Prostate gland (tissue), 2 donors: ENCODE measurements around the gene RCAN1. TPM values are rescaled to one million over a fixed set of nuclear protein-coding genes. Genes with fewer than 3 reads are reported as not detected.

Experiments
- DNase-seq: peaks from one replicate; pipeline ENCODE4 v3.0.0-alpha.2; 2019; ENCODE audit warnings: low spot score
- H3K27ac ChIP-seq, 2 donors: fragments of 200-600 bp; sonication (generic); 2 replicates each; pipeline ENCODE4 v1.5.1; 2017 to 2019
- H3K27me3 ChIP-seq: fragments of 200-600 bp; sonication (generic); replicated peaks from 2 replicates; pipeline ENCODE4 v1.5.1; 2019; ENCODE audit not compliant: insufficient read depth
- H3K36me3 ChIP-seq, 2 donors: fragments of 200-600 bp; sonication (generic); 1 replicate in 1 of 2; 2 replicates in 1 of 2; pipeline versions ENCODE4 v1.5.1 to v1.8.1; 2017 to 2019
- H3K4me1 ChIP-seq: fragments of 200-600 bp; sonication (generic); replicated peaks from 2 replicates; pipeline ENCODE4 v1.5.1; 2019
- H3K4me3 ChIP-seq, 2 donors: fragments of 200-600 bp; sonication (generic); 2 replicates each; pipeline ENCODE4 v1.5.1; 2017 to 2019
- H3K9me3 ChIP-seq: fragments of 200-600 bp; sonication (generic); 2 replicates; pipeline ENCODE4 v1.5.1; 2017
- POLR2A ChIP-seq: fragments of 450-650 bp; IDR thresholded peaks from one replicate; pipeline ENCODE4 v1.6.1; 2016; ENCODE audit warnings: antibody characterized with exemption, mild to moderate bottlenecking
- POLR2AphosphoS5 ChIP-seq: sonication (generic); formaldehyde crosslinking; IDR thresholded peaks from one replicate; pipeline ENCODE4 v1.6.1; 2017; ENCODE audit warnings: antibody characterized with exemption
- WGBS: methylation state at CpG from one replicate; pipeline ENCODE4 v1.1.5; 2018; 5-methylcytosine and 5-hydroxymethylcytosine counted together
- intact Hi-C: fragments of 100-400 bp; cut with DNase I; formaldehyde crosslinking; loops from one replicate; pipeline ENCODE4 v1.14.2; 2022
- total RNA-seq, 2 donors: library from RNA; depleted of rRNA; stranded (reverse); fragments of >200 nt; gene quantifications; one replicate each; pipeline ENCODE4 v1.1.0, GENCODE V29; 2016
- TF ChIP-seq, protein P1 (sequence below), 4 experiments: fragments of 200-600 bp in 2 of 4; fragments of 450-650 bp in 2 of 4; sonication (generic) in 2 of 4; IDR thresholded peaks; 1 replicate in 3 of 4; 2 replicates in 1 of 4; pipeline ENCODE4 v1.5.1; 2016 to 2019; ENCODE audit warnings: antibody characterized with exemption in 4 of 4, mild to moderate bottlenecking in 2 of 4, moderate library complexity in 2 of 4

RCAN1 gene
- total RNA-seq, 2 donors from 2014 or later, result 12.0 to 14.1 TPM

GRCh38 chr21:34513129-34513675 is 101.7 kb downstream of the RCAN1 start:
- Histone ChIP-seq H3K4me3 (no peak overlapping the region), H3K27ac (no peak overlapping the region), H3K9me3 (no peaks in the 10 kb centered on the region), H3K4me1 (no peaks in the 10 kb centered on the region), H3K27me3 (no peaks in the 10 kb centered on the region), H3K36me3 (no peaks in the 10 kb centered on the region)
- TF ChIP-seq POLR2A, result no peak
- WGBS, result 78% methylated on average over 2 of the region's 2 CpGs
- DNase-seq, result no peak
- intact Hi-C loops, result no loop called here

- intact Hi-C loops, result no loop called here
Observed at GRCh38 chr21:34511787-34512455, 103.0 kb downstream of the RCAN1 start, which contains the start of gene KCNE1. Gene KCNE1 (minus strand): TSS chr21:34512210. CDS start chr21:34449634, 62,576 bp downstream.

DNA sequence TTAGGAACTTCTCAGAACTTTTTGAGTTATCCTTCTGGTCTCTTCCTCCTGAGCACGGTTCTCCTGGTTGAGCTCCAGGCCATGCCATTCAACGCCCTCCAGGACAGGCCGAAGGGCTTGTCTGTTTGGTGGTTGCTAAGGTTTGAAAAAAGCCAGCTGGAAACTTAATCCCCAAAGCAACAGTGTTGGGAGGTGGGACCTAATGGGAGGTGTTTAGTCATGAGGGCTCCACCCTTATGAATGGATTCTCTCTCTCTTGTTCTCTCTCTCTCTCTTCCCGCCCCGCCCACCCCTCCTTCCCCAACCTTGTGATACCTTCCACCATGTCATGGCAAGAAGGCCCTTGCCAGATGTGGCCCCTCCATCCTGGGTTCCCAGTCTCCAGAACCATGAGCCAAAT is 103.7 kb downstream of the RCAN1 start:
- Histone ChIP-seq H3K27me3 (no peaks in the 10 kb centered on the region), H3K4me1 (no peaks in the 10 kb centered on the region), H3K4me3 (no peak overlapping the region), H3K36me3 (no peaks in the 10 kb centered on the region), H3K27ac (no peak overlapping the region), H3K9me3 (no peaks in the 10 kb centered on the region)
- intact Hi-C loops, result no loop called here
- TF ChIP-seq POLR2A (no peak), POLR2AphosphoS5 (no peak)
- TF ChIP-seq, protein P1, sequence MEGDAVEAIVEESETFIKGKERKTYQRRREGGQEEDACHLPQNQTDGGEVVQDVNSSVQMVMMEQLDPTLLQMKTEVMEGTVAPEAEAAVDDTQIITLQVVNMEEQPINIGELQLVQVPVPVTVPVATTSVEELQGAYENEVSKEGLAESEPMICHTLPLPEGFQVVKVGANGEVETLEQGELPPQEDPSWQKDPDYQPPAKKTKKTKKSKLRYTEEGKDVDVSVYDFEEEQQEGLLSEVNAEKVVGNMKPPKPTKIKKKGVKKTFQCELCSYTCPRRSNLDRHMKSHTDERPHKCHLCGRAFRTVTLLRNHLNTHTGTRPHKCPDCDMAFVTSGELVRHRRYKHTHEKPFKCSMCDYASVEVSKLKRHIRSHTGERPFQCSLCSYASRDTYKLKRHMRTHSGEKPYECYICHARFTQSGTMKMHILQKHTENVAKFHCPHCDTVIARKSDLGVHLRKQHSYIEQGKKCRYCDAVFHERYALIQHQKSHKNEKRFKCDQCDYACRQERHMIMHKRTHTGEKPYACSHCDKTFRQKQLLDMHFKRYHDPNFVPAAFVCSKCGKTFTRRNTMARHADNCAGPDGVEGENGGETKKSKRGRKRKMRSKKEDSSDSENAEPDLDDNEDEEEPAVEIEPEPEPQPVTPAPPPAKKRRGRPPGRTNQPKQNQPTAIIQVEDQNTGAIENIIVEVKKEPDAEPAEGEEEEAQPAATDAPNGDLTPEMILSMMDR (IDR thresholded peaks at IDR 0.05), result no peak
- DNase-seq, result no peak
- WGBS, result 87% methylated on average over 5 of the region's 5 CpGs

More at GRCh38 chr21:34511787-34512455, 103.0 kb downstream of the RCAN1 start, which contains the start of gene KCNE1:
- no peaks in the 10 kb centered on the region for H3K4me1 ChIP-seq
- 91% methylated on average over 14 of the region's 14 CpGs for WGBS
- TF ChIP-seq POLR2AphosphoS5 (no peak), POLR2A (no peak)
- TF ChIP-seq, protein P1 (IDR thresholded peaks at IDR 0.05), result no peak
- H3K9me3 ChIP-seq, result no peaks in the 10 kb centered on the region
- DNase-seq, result no peak
- H3K36me3 ChIP-seq, result no peaks in the 10 kb centered on the region
- H3K4me3 ChIP-seq, result no peak within 1 kb of the TSS
- no peak within 1 kb of the TSS for H3K27ac ChIP-seq
- H3K27me3 ChIP-seq, result no peaks in the 10 kb centered on the region

DNA sequence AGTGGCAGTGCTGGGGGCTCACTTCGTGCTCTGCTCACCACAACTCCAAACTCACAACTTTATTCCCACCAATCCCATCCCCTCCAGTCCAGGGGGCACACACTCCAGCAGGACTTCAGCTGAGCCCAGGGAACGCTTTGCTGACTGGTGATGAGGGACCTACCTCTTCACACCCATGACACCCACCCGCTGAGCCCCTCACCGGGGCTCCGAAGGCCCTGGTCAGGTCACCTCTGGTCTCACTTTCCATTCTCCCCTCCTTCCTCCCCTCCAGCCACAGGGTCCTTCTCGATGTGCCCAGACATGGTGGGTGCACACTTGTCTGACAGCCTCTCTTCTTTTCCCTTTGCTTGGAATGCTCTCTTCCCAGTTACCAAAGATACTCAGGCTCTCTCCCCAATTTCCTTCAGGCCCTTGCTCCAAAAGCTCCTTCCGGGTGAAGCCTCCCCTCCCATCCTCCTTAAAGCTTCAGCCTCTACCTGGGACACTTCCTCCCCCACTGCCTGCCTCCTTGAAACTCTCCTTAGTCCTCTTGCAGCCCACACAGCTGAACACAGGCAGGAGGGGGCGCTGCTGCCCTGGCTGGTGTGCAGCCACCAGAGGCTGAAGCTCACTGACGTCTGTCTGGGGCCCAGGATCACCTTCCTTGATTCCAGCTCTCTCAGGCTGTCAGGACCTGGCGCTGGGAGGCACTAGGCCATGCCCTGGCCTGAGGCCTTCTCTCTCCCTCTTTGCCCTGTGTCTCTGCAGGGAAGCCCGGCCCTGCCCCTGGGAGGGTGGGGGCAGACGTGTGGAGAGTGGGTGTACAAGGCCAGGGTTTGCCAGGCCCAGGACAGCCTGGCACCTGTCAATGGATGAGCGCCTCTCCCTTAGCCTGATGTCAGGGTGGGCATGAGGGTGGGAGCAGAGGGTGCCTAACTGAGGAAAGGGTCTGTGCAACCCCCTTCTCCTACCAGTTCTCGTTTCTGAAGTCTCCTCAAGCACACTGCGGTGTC is 104.5 kb downstream of the RCAN1 start:
- H3K27me3 ChIP-seq, result no peaks in the 10 kb centered on the region
- no peak for DNase-seq
- intact Hi-C loops, result no loop called here
- no peaks in the 10 kb centered on the region for H3K36me3 ChIP-seq
- no peaks in the 10 kb centered on the region for H3K4me1 ChIP-seq
- TF ChIP-seq POLR2A, result no peak
- TF ChIP-seq, protein P1 (IDR thresholded peaks at IDR 0.05), result peak in 3 of 4 experiments; percentile 38 to 66 (median 46)
- no peak for TF ChIP-seq POLR2AphosphoS5
- H3K27ac ChIP-seq, result no peak overlapping the region
- 79% methylated on average over 15 of the region's 15 CpGs for WGBS
- no peaks in the 10 kb centered on the region for H3K9me3 ChIP-seq
- H3K4me3 ChIP-seq, result no peak overlapping the region

DNA sequence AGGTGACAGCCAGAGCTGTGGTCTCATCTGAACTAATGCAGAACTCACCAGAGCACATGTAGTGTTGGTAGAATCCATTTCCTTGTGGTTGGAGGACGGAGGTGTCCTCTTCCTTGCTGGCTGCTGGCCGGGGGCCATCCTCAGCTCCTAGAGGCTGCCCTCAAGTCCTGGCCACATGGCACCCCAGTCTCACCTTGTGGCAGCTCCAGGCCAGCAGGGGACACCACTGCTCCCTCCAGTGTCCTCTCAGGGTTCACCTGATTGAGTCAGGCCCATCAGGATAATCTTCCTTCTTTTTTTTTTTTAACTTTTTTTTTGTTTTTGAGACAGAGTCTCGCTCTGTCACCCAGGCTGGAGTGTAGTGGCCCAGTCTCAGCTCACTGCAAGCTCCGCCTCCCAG is 105.8 kb downstream of the RCAN1 start:
- Histone ChIP-seq H3K27ac (no peak overlapping the region), H3K4me3 (no peak overlapping the region), H3K9me3 (no peaks in the 10 kb centered on the region), H3K27me3 (no peaks in the 10 kb centered on the region), H3K4me1 (no peaks in the 10 kb centered on the region), H3K36me3 (no peaks in the 10 kb centered on the region)
- TF ChIP-seq, protein P1 (IDR thresholded peaks at IDR 0.05), result no peak
- no peak for TF ChIP-seq POLR2AphosphoS5
- no peak for TF ChIP-seq POLR2A
- DNase-seq, result no peak
- WGBS, result 94% methylated on average over 4 of the region's 4 CpGs
- intact Hi-C loops, result no loop called here
